CD14-positive monocyte (primary cell): ENCODE measurements around the gene SLC6A12. TPM values are rescaled to one million over a fixed set of nuclear protein-coding genes. Genes with fewer than 3 reads are reported as not detected.

ENCODE experiments used
- DNase-seq, 3 donors: peaks; one replicate each; pipeline ENCODE4 v3.0.0-alpha.2; 2011 to 2022
- H2AFZ ChIP-seq: 2 replicates; pipeline ENCODE4 v1.6.0; 2012; ENCODE audit warnings: mild to moderate bottlenecking, low read depth, low read length, inconsistent platforms; ENCODE audit not compliant: insufficient read depth, poor library complexity, severe bottlenecking
- H3K27ac ChIP-seq, 2 donors: 1 replicate in 1 of 2; 2 replicates in 1 of 2; pipeline ENCODE4 v1.5.1; 2012 to 2013; ENCODE audit warnings: low read length in 2 of 2, control low read depth in 1 of 2, inconsistent platforms in 1 of 2, low read depth in 1 of 2, mild to moderate bottlenecking in 1 of 2
- H3K27me3 ChIP-seq, 2 donors: one replicate each; pipeline versions ENCODE4 v1.6.0 to v1.6.1; 2011 to 2013; ENCODE audit warnings: low read length in 2 of 2; ENCODE audit not compliant: control insufficient read depth in 2 of 2, insufficient read depth in 2 of 2
- H3K36me3 ChIP-seq, 2 donors: replicated peaks in 1 of 2; 1 replicate in 1 of 2; 2 replicates in 1 of 2; pipeline versions ENCODE4 v1.5.1 to v1.6.1; 2012 to 2013; ENCODE audit warnings: low read length in 2 of 2, control low read depth in 1 of 2, inconsistent platforms in 1 of 2, mild to moderate bottlenecking in 1 of 2; ENCODE audit not compliant: insufficient read depth in 2 of 2, control insufficient read depth in 1 of 2
- H3K4me1 ChIP-seq, 2 donors: 1 replicate in 1 of 2; 2 replicates in 1 of 2; pipeline versions ENCODE4 v1.5.1 to v1.6.1; 2012 to 2013; ENCODE audit warnings: low read length in 2 of 2, control low read depth in 1 of 2, inconsistent platforms in 1 of 2, mild to moderate bottlenecking in 1 of 2, moderate library complexity in 1 of 2; ENCODE audit not compliant: insufficient read depth in 2 of 2, control insufficient read depth in 1 of 2
- H3K4me2 ChIP-seq: replicated peaks from 2 replicates; pipeline ENCODE3; 2012; ENCODE audit warnings: low read length, moderate library complexity, mild to moderate bottlenecking; ENCODE audit not compliant: poor library complexity, severe bottlenecking; ENCODE audit errors: extremely low read depth
- H3K4me3 ChIP-seq, 3 experiments: fragments of 200-600 bp in 1 of 3; sonication (generic) in 1 of 3; replicated peaks in 1 of 3; 1 replicate in 2 of 3; 2 replicates in 1 of 3; pipeline ENCODE4 v1.5.1; 2011 to 2013; ENCODE audit warnings: low read length in 3 of 3, mild to moderate bottlenecking in 3 of 3, control low read depth in 2 of 3, low read depth in 2 of 3, inconsistent platforms in 1 of 3, moderate library complexity in 1 of 3
- H3K79me2 ChIP-seq: 2 replicates; pipeline ENCODE4 v1.6.0; 2012; ENCODE audit warnings: mild to moderate bottlenecking, control low read depth, inconsistent platforms, low read length, moderate library complexity; ENCODE audit not compliant: insufficient read depth
- H3K9ac ChIP-seq: 2 replicates; pipeline ENCODE4 v1.6.0; 2017; ENCODE audit warnings: low read length, mild to moderate bottlenecking; ENCODE audit not compliant: insufficient read depth, poor library complexity, severe bottlenecking
- H3K9me3 ChIP-seq, 2 donors: replicated peaks in 1 of 2; 1 replicate in 1 of 2; 2 replicates in 1 of 2; pipeline versions ENCODE4 v1.5.1 to v1.6.1; 2012 to 2013; ENCODE audit warnings: low read length in 2 of 2, control low read depth in 1 of 2; ENCODE audit not compliant: control insufficient read depth in 1 of 2, insufficient read depth in 1 of 2
- H4K20me1 ChIP-seq: 2 replicates; pipeline ENCODE4 v1.6.0; 2012; ENCODE audit warnings: mild to moderate bottlenecking, low read length, control low read depth, moderate library complexity; ENCODE audit not compliant: insufficient read depth
- H3K27ac Mint-ChIP-seq, 7 donors: one replicate each; pipeline ENCODE4 v1.8.0; 2020; ENCODE audit warnings: mild to moderate bottlenecking in 7 of 7, mixed read lengths in 7 of 7, moderate library complexity in 6 of 7, inconsistent platforms in 2 of 7
- H3K27me3 Mint-ChIP-seq, 3 donors: one replicate each; pipeline ENCODE4 v1.8.0; 2021 to 2022; ENCODE audit warnings: low read depth in 3 of 3, mild to moderate bottlenecking in 3 of 3, mixed read lengths in 3 of 3, moderate library complexity in 3 of 3, inconsistent platforms in 1 of 3
- H3K36me3 Mint-ChIP-seq, 2 donors: one replicate each; pipeline ENCODE4 v1.8.0; 2020; ENCODE audit warnings: mixed read lengths in 2 of 2, inconsistent platforms in 1 of 2, mild to moderate bottlenecking in 1 of 2
- H3K4me1 Mint-ChIP-seq: one replicate; pipeline ENCODE4 v1.8.0; 2020; ENCODE audit warnings: mild to moderate bottlenecking, mixed read lengths
- H3K4me3 Mint-ChIP-seq, 2 donors: one replicate each; pipeline ENCODE4 v1.8.0; 2020; ENCODE audit warnings: mild to moderate bottlenecking in 2 of 2, mixed read lengths in 2 of 2, moderate library complexity in 1 of 2
- H3K9me3 Mint-ChIP-seq, 7 donors: one replicate each; pipeline ENCODE4 v1.8.0; 2020 to 2022; ENCODE audit warnings: mixed read lengths in 7 of 7, mild to moderate bottlenecking in 6 of 7, moderate library complexity in 6 of 7, inconsistent platforms in 2 of 7
- WGBS: methylation state at CpG from one replicate; pipeline ENCODE4 v1.1.5; 2013; ENCODE audit warnings: missing lambda C conversion rate; ENCODE audit not compliant: insufficient coverage; 5-methylcytosine and 5-hydroxymethylcytosine counted together
- intact Hi-C, 2 donors: fragments of 100-400 bp; cut with micrococcal nuclease; formaldehyde crosslinking; loops; one replicate each; pipeline versions ENCODE4 v1.15.0 to v1.15.1; 2023
- polyA plus RNA-seq, 3 donors: library from polyadenylated mRNA; depleted of rRNA in 1 of 3; unstranded in 2 of 3; stranded (reverse) in 1 of 3; fragments of 300-500 nt in 2 of 3; fragments of >200 nt in 1 of 3; fragmentation: Illumina TruSeq in 2 of 3; gene quantifications; 1 replicate in 2 of 3; 2 replicates in 1 of 3; pipeline ENCODE4 v1.2.3, GENCODE V29; 2012 to 2021
- TF ChIP-seq, protein P1 (sequence below): fragments of 200-600 bp; IDR thresholded peaks from one replicate; pipeline ENCODE4 v1.8.0; 2022; ENCODE audit warnings: antibody characterized with exemption, mild to moderate bottlenecking

Gene SLC6A12
- polyA plus RNA-seq, 3 donors, result 5.7 to 8.3 (median 8.0) TPM

DNA sequence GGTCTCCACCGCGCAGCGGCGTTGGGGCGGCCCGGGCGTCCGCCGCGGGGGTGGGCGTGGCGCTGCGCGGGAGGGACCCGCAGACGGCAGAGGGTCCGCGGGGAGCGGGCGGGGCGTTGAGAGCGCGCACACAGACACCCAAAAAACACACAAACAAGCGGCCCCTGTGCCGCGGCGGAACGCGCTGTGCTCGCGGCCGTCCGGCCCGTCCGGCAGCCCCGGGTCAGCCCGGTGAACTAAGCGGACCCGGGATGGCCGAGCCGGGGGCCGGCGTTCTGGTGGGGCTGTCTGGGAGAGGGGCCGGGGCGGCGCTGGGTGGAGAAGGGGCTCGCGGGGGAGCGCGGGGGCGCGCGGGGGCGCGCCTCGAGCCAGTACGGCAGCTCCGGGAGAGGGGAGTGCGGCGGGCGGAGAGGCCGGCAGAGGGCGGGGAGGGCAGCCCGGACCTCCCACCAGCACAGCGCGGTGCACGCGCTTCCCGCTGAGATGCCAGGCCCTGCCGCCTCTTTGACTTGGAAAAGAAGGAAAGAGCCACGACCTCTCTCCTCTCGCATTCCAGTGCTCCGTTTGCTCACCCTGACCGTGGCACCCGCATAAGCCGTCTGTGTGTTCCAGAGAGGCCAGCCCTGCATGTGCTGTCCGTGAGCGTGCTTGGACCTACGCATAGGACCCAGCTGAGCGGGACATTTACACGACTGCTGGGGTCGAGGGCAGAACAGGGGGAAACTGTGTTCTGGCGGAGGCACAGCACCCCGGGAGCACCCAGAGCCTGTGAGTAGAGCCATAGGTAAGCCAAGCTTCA, 10.3 kb downstream of the SLC6A12 start:
- H3K9me3 Mint-ChIP-seq, result peaks cover 0 to 5% (median 2%) of the 10 kb centered on the region in 7 donors
- Histone ChIP-seq H4K20me1 (no peaks in the 10 kb centered on the region), H3K79me2 (no peaks in the 10 kb centered on the region), H3K9me3 (peaks cover 0 to 9% of the 10 kb centered on the region in 2 donors), H3K4me1 (peaks cover 4 to 10% of the 10 kb centered on the region in 2 donors), H3K4me3 (peak overlapping the region in 1 of 3 experiments; percentile 56), H3K9ac (peak overlapping the region; percentile 27), H3K27me3 (peaks cover 16 to 43% of the 10 kb centered on the region in 2 donors), H3K36me3 (peaks cover 0 to 8% of the 10 kb centered on the region in 2 donors), H2AFZ (peak overlapping the region; percentile 29), H3K27ac (no peak overlapping the region), H3K4me2 (peak overlapping the region; percentile 67)
- H3K27me3 Mint-ChIP-seq, result peaks cover 44 to 62% (median 51%) of the 10 kb centered on the region in 3 donors
- H3K36me3 Mint-ChIP-seq, result peaks cover 22 to 56% of the 10 kb centered on the region in 2 donors
- DNase-seq, result no peak
- intact Hi-C loops, result no loop called here
- TF ChIP-seq, protein P1, sequence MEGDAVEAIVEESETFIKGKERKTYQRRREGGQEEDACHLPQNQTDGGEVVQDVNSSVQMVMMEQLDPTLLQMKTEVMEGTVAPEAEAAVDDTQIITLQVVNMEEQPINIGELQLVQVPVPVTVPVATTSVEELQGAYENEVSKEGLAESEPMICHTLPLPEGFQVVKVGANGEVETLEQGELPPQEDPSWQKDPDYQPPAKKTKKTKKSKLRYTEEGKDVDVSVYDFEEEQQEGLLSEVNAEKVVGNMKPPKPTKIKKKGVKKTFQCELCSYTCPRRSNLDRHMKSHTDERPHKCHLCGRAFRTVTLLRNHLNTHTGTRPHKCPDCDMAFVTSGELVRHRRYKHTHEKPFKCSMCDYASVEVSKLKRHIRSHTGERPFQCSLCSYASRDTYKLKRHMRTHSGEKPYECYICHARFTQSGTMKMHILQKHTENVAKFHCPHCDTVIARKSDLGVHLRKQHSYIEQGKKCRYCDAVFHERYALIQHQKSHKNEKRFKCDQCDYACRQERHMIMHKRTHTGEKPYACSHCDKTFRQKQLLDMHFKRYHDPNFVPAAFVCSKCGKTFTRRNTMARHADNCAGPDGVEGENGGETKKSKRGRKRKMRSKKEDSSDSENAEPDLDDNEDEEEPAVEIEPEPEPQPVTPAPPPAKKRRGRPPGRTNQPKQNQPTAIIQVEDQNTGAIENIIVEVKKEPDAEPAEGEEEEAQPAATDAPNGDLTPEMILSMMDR, result peak; percentile 32
- H3K4me3 Mint-ChIP-seq, result peak overlapping the region; percentile 24 to 76
- peaks cover 9% of the 10 kb centered on the region for H3K4me1 Mint-ChIP-seq
- no peak overlapping the region for H3K27ac Mint-ChIP-seq
- 13% methylated on average over 69 of the region's 84 CpGs for WGBS

- peak overlapping the region in 1 of 3 experiments; percentile 56 for H3K4me3 ChIP-seq
- peaks cover 6% of the 10 kb centered on the region for H3K4me1 Mint-ChIP-seq
- no peaks in the 10 kb centered on the region for H3K79me2 ChIP-seq
- H3K4me3 Mint-ChIP-seq, result peak overlapping the region in 1 of 2 donors; percentile 51
- no peak for DNase-seq
- no peak overlapping the region for H3K27ac ChIP-seq
- peaks cover 0 to 5% (median 2%) of the 10 kb centered on the region in 7 donors for H3K9me3 Mint-ChIP-seq
- H3K27me3 Mint-ChIP-seq, result peaks cover 46 to 64% (median 53%) of the 10 kb centered on the region in 3 donors
- H3K9ac ChIP-seq, result peak overlapping the region; percentile 27
- H4K20me1 ChIP-seq, result no peaks in the 10 kb centered on the region
- H3K36me3 Mint-ChIP-seq, result peaks cover 22 to 54% of the 10 kb centered on the region in 2 donors
- WGBS, result 61% methylated on average over 13 of the region's 16 CpGs
- H3K9me3 ChIP-seq, result peaks cover 0 to 9% of the 10 kb centered on the region in 2 donors
- intact Hi-C loops, result no loop called here
- peak overlapping the region; percentile 29 for H2AFZ ChIP-seq
- H3K36me3 ChIP-seq, result peaks cover 0 to 8% of the 10 kb centered on the region in 2 donors
- TF ChIP-seq, protein P1, result no peak
- no peak overlapping the region for H3K27ac Mint-ChIP-seq
- H3K4me2 ChIP-seq, result peak overlapping the region; percentile 67
- H3K4me1 ChIP-seq, result peaks cover 4 to 10% of the 10 kb centered on the region in 2 donors
- peaks cover 16 to 43% of the 10 kb centered on the region in 2 donors for H3K27me3 ChIP-seq
Observed at GRCh38 chr12:203074-203461, 10.9 kb downstream of the SLC6A12 start.
